Measurements from ENCODE around the gene R3HCC1L. TPM values are rescaled to one million over a fixed set of nuclear protein-coding genes. Genes with fewer than 3 reads are reported as not detected.

The R3HCC1L gene
- total and polyA plus RNA-seq, 11 donors: 4.0 to 8.6 (median 5.2) TPM

DNA sequence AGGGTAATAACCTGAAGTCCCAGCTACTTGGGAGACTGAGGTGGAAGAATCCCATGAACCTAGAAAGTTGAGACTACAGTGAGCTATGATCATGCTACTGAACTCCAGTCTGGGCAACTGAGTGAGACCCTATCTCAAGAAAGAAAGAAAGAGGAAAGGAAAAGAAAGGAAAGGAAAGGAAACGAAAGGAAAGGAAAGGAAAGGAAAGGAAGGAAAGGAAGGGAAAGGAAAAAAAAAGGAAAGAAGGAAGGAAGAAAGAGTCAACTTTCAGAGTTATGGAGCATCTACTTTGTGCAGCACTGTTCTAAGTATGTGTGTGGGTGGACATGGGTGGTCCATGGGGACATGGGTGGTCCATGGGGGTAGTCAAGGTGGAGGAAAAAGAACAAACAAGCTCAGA lies 24.1 kb upstream of the R3HCC1L start:
- peaks cover 0 to 38% (median 3%) of the 10 kb centered on the region in 9 donors for H3K27me3 ChIP-seq
- no peaks in the 10 kb centered on the region for H3K36me3 ChIP-seq
- H3K4me1 ChIP-seq: no peaks in the 10 kb centered on the region
- DNase-seq (no peak), ATAC-seq (no peak)
- H3K4me3 ChIP-seq: no peak overlapping the region
- 40 to 57% (median 51%) methylated on average over 1 of the region's 1 CpG for WGBS, 4 donors
- no peaks in the 10 kb centered on the region for H3K9me3 ChIP-seq
- intact Hi-C loops (cut with DNase I): no loop called here
- H3K27ac ChIP-seq: no peak overlapping the region
- no peak for TF ChIP-seq POLR2A (IDR thresholded peaks at IDR 0.05)
- TF ChIP-seq, protein P1, sequence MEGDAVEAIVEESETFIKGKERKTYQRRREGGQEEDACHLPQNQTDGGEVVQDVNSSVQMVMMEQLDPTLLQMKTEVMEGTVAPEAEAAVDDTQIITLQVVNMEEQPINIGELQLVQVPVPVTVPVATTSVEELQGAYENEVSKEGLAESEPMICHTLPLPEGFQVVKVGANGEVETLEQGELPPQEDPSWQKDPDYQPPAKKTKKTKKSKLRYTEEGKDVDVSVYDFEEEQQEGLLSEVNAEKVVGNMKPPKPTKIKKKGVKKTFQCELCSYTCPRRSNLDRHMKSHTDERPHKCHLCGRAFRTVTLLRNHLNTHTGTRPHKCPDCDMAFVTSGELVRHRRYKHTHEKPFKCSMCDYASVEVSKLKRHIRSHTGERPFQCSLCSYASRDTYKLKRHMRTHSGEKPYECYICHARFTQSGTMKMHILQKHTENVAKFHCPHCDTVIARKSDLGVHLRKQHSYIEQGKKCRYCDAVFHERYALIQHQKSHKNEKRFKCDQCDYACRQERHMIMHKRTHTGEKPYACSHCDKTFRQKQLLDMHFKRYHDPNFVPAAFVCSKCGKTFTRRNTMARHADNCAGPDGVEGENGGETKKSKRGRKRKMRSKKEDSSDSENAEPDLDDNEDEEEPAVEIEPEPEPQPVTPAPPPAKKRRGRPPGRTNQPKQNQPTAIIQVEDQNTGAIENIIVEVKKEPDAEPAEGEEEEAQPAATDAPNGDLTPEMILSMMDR (IDR thresholded peaks at IDR 0.05): no peak

DNA sequence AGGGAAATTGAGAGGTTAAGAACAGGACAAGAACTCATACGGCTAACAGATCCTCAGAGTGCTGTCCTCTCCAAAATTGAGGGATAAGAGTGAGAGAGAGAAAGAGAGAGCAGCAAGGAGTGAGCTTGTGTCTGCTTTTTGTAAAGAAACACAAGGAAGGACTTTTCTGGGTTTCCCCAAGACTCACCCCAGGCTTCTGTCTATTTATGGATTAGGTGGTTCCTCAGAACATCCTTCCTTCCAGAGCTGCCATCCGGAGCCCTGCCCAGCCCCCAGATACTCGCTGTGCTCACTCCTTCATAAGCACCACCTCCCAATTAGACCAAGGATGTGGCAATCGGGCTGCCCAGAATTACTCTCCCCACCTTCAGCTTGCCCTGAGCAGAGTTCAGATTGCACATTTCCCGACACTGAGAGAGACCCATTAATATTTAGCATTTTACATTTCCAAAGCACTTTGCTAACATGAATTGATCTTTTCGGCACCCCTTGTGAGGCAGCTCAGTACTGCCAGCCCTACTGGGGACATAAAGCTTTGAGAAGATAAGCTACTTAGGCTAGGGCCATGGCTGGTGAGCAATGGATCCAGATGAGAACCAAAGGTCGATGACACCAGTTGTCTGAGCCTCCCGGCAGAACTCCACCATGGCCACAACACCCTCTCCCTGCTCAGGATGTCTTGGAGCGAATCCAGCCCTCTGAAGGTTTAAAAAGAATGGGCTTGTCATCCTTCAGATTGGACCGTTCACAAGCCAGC lies 19.2 kb upstream of the R3HCC1L start:
- Histone ChIP-seq H3K4me3 (no peak overlapping the region), H3K9me3 (peaks cover 0 to 6% (median 0%) of the 10 kb centered on the region in 12 donors), H3K4me1 (no peaks in the 10 kb centered on the region), H3K36me3 (no peaks in the 10 kb centered on the region), H3K27ac (no peak overlapping the region), H3K27me3 (peaks cover 0 to 34% (median 5%) of the 10 kb centered on the region in 9 donors)
- no peak for DNase-seq
- 49 to 56% (median 53%) methylated on average over 9 to 10 of the region's 10 CpGs for WGBS, 4 donors
- TF ChIP-seq POLR2A (IDR thresholded peaks at IDR 0.05): no peak
- TF ChIP-seq, protein P1 (IDR thresholded peaks at IDR 0.05): no peak
- no peak for ATAC-seq
- intact Hi-C loops (cut with DNase I): no loop called here

DNA sequence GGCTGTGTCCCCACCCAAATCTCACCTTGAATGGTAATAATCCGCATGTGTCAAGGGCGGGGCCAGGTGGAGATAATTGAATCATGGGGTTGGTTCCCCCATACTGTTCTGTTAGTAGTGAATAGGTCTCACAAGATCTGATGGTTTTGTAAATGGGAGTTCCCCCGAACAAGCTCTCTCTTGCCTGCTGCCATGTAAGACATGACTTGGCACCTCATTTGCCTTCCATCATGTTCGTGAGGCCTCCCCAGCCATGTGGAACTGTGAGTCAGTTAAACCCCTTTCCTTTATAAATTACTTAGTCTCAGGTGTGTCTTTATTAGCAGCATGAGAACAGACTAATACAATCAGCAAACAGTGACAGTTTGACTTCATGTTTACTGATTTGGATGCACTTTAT lies 14.6 kb upstream of the R3HCC1L start:
- H3K4me3 ChIP-seq: no peak overlapping the region
- WGBS, 4 donors: 85 to 95% (median 86%) methylated on average over 4 of the region's 4 CpGs
- no peak for DNase-seq
- H3K9me3 ChIP-seq: peaks cover 0 to 20% (median 5%) of the 10 kb centered on the region in 12 donors
- no peaks in the 10 kb centered on the region for H3K4me1 ChIP-seq
- no peak overlapping the region for H3K27ac ChIP-seq
- H3K27me3 ChIP-seq: peaks cover 0 to 15% (median 2%) of the 10 kb centered on the region in 9 donors
- no peak for TF ChIP-seq POLR2A (IDR thresholded peaks at IDR 0.05)
- intact Hi-C loops (cut with DNase I): no loop called here
- H3K36me3 ChIP-seq: no peaks in the 10 kb centered on the region
- ATAC-seq: no peak

DNA sequence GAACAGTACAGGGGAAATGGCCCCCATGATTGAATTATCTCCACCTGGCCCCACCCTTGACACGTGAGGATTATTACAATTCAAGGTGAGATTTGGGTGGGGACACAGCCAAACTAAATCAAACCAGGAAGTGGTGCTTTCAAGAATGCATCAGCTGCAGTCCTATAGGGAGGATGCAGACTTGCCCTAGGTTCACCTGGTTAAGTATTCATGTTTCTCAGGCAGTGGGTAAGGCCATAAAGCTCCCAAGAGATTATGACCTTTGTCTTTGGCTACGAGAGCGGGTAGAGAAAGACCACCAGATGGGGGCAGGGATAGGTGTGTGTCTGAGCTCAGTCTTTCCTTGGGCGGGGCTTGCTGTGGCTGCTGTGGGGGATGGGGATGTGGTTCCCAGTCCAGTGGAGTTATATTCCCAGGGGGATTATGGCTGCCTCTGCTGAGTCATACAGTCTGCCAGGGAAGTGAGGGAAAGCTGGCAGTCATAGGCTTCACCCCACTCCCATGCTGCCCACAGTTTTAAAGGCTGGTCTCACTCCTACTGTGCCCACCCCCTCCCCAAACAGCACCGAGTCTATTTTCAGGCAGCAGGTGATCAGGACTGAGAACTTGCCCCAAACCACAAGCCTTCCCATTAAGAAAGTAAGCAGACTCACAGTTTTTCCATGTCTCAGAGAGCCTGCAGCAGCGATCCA lies 8.4 kb upstream of the R3HCC1L start:
- H3K27ac ChIP-seq: no peak overlapping the region
- H3K4me3 ChIP-seq: no peak overlapping the region
- H3K4me1 ChIP-seq: no peaks in the 10 kb centered on the region
- H3K9me3 ChIP-seq: peaks cover 0 to 20% (median 5%) of the 10 kb centered on the region in 12 donors
- H3K27me3 ChIP-seq: peaks cover 0 to 14% (median 0%) of the 10 kb centered on the region in 9 donors
- intact Hi-C loops (cut with DNase I): no loop called here
- ATAC-seq (no peak), DNase-seq (no peak)
- TF ChIP-seq, protein P1 (IDR thresholded peaks at IDR 0.05): no peak
- TF ChIP-seq POLR2A (IDR thresholded peaks at IDR 0.05): no peak
- WGBS, 4 donors: 75 to 82% (median 80%) methylated on average over 5 to 6 of the region's 6 CpGs
- H3K36me3 ChIP-seq: no peaks in the 10 kb centered on the region
